ENCODE data around the gene OR2S2. TPM values are rescaled to one million over a fixed set of nuclear protein-coding genes. Genes with fewer than 3 reads are reported as not detected.

OR2S2 gene
- total RNA-seq, 1 experiment from 2014 or later: not detected

- TF ChIP-seq MXD4 (CRISPR knock-in tag; IDR thresholded peaks at IDR 0.05; ENCODE audit: borderline replicate concordance) (no peak), ZNF138 (CRISPR knock-in tag; conservative IDR thresholded peaks at IDR 0.05) (no peak)
These were observed 29.1 kb downstream of the OR2S2 start (continued) for GRCh38 chr9:35928591-35929452.

DNA sequence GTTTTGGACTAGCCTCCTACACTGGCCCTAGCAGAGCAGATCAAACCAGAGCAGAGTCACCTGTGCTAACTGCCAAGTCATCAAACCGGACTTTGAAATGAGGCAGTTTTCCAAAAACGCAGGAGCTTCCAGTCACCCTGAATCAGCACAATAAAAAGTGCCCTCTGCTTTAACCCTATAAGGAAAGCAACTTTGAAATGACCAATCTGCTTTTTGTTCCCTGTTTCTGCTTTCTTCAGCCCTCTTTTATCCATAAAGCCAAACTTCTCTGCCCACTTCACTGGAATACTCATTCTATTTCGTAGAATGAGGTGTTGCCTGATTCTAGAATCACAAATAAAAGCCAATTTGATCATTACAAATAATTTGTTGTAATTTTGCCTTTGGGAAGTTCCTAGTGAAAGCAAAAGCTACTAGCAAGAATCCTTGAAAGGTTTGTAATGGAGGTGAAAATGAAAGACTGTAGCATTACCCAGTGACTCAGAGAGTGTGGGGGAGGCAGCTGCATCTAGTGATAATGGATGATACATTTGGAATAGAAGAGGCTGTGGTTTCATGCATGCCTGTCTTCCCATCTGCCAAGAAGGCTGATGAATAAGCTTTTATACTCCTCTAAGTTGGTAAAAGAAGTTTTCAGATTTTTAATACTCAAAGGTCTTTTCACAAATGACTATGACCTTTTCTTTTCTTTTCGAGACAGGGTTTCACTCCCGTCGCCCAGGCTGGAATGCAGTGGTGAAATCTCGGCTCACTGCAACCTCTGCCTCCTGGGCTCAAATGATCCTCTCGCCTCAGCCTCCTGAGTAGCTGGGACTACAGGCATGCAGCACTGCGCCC lies 33.8 kb downstream of the OR2S2 start:
- TF ChIP-seq OVOL2 (CRISPR knock-in tag; IDR thresholded peaks at IDR 0.05; ENCODE audit: borderline replicate concordance) (no peak), HMGXB4 (CRISPR knock-in tag; IDR thresholded peaks at IDR 0.05) (no peak), E2F4 (CRISPR knock-in tag; IDR thresholded peaks at IDR 0.05; ENCODE audit: borderline replicate concordance, low read depth) (no peak), NFYB (CRISPR knock-in tag; conservative IDR thresholded peaks at IDR 0.05; ENCODE audit: low read depth) (no peak), TEAD4 (CRISPR knock-in tag; IDR thresholded peaks at IDR 0.05) (no peak), JAZF1 (CRISPR knock-in tag; IDR thresholded peaks at IDR 0.05) (no peak), KAT7 (CRISPR knock-in tag; IDR thresholded peaks at IDR 0.05; ENCODE audit: borderline replicate concordance) (no peak), ZBTB21 (CRISPR knock-in tag; IDR thresholded peaks at IDR 0.05; ENCODE audit: borderline replicate concordance) (no peak), CREM (CRISPR knock-in tag; IDR thresholded peaks at IDR 0.05) (no peak), NR2C2 (CRISPR knock-in tag; IDR thresholded peaks at IDR 0.05) (no peak), GRHL2 (CRISPR knock-in tag; IDR thresholded peaks at IDR 0.05; ENCODE audit: insufficient replicate concordance, severe bottlenecking) (no peak), SOX15 (CRISPR knock-in tag; IDR thresholded peaks at IDR 0.05) (no peak)
- TF ChIP-seq, protein P1, sequence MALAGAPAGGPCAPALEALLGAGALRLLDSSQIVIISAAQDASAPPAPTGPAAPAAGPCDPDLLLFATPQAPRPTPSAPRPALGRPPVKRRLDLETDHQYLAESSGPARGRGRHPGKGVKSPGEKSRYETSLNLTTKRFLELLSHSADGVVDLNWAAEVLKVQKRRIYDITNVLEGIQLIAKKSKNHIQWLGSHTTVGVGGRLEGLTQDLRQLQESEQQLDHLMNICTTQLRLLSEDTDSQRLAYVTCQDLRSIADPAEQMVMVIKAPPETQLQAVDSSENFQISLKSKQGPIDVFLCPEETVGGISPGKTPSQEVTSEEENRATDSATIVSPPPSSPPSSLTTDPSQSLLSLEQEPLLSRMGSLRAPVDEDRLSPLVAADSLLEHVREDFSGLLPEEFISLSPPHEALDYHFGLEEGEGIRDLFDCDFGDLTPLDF (CRISPR knock-in tag; IDR thresholded peaks at IDR 0.05): no peak
- TF ChIP-seq, protein P2, sequence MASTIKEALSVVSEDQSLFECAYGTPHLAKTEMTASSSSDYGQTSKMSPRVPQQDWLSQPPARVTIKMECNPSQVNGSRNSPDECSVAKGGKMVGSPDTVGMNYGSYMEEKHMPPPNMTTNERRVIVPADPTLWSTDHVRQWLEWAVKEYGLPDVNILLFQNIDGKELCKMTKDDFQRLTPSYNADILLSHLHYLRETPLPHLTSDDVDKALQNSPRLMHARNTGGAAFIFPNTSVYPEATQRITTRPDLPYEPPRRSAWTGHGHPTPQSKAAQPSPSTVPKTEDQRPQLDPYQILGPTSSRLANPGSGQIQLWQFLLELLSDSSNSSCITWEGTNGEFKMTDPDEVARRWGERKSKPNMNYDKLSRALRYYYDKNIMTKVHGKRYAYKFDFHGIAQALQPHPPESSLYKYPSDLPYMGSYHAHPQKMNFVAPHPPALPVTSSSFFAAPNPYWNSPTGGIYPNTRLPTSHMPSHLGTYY (CRISPR knock-in tag; IDR thresholded peaks at IDR 0.05): no peak
- TF ChIP-seq, protein P3, sequence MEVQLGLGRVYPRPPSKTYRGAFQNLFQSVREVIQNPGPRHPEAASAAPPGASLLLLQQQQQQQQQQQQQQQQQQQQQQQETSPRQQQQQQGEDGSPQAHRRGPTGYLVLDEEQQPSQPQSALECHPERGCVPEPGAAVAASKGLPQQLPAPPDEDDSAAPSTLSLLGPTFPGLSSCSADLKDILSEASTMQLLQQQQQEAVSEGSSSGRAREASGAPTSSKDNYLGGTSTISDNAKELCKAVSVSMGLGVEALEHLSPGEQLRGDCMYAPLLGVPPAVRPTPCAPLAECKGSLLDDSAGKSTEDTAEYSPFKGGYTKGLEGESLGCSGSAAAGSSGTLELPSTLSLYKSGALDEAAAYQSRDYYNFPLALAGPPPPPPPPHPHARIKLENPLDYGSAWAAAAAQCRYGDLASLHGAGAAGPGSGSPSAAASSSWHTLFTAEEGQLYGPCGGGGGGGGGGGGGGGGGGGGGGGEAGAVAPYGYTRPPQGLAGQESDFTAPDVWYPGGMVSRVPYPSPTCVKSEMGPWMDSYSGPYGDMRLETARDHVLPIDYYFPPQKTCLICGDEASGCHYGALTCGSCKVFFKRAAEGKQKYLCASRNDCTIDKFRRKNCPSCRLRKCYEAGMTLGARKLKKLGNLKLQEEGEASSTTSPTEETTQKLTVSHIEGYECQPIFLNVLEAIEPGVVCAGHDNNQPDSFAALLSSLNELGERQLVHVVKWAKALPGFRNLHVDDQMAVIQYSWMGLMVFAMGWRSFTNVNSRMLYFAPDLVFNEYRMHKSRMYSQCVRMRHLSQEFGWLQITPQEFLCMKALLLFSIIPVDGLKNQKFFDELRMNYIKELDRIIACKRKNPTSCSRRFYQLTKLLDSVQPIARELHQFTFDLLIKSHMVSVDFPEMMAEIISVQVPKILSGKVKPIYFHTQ (CRISPR knock-in tag; IDR thresholded peaks at IDR 0.05): no peak
- DNase-seq (ENCODE audit: low spot score) (no peak), ATAC-seq (no peak)
- Mint-ChIP-seq H3K27ac (no peak overlapping the region), H3K36me3 (no peaks in the 10 kb centered on the region), H3K9me3 (no peaks in the 10 kb centered on the region), H3K27me3 (ENCODE audit: low read depth) (peaks cover 4% of the 10 kb centered on the region; the same call in 1 of the 2 replicates), H3K4me1 (no peaks in the 10 kb centered on the region), H3K4me3 (no peak overlapping the region)
- CTCF ChIA-PET: interaction anchor here (0.9 to 2.4 kb wide), 4 partner anchors 21 to 134 kb away, joined by 4 to 11 read pairs (median 5); no protein-coding TSS in a partner anchor
- POLR2A ChIA-PET: no interaction called here

All from WTC11 (cell line).